ENCODE results near the gene POPDC2.

DNA sequence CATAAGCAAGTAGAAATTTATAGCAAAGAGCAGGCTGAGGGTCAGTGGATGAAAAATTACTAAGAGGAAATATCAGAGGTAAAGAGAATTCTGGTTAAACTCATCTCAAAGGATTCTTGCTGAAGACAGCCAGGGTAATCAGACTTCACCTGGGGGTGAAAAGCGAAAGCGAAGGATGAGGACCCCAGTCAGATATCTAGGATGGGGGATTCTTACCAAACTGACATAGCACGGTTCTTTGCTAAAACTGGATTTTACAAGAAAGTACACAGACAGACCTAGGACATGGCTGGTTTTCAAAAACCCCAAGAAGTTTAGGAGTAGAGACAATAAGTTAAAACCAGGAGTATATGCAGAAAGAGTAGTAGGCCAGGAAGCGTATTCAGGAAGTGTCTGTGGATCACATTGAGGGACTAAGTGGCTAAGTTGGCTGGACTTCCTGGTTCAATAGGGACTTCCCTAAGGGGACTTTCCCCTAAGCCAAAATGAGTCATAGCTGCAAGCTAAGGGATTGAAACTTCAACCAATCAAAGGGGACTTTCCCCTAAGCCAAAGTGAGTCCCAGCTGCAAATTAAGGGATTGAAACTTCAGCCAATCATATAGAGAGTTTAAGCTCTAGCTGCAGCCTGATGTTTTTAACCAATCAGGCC lies 40.0 kb upstream of the POPDC2 start:
- TF ChIP-seq, protein P1, sequence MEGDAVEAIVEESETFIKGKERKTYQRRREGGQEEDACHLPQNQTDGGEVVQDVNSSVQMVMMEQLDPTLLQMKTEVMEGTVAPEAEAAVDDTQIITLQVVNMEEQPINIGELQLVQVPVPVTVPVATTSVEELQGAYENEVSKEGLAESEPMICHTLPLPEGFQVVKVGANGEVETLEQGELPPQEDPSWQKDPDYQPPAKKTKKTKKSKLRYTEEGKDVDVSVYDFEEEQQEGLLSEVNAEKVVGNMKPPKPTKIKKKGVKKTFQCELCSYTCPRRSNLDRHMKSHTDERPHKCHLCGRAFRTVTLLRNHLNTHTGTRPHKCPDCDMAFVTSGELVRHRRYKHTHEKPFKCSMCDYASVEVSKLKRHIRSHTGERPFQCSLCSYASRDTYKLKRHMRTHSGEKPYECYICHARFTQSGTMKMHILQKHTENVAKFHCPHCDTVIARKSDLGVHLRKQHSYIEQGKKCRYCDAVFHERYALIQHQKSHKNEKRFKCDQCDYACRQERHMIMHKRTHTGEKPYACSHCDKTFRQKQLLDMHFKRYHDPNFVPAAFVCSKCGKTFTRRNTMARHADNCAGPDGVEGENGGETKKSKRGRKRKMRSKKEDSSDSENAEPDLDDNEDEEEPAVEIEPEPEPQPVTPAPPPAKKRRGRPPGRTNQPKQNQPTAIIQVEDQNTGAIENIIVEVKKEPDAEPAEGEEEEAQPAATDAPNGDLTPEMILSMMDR (IDR thresholded peaks at IDR 0.05; ENCODE audit: borderline replicate concordance, extremely low read depth, low read length, poor library complexity, severe bottlenecking) = no peak
- TF ChIP-seq EZH2 (IDR thresholded peaks at IDR 0.05; ENCODE audit: borderline replicate concordance, low read depth, low read length, severe bottlenecking) = no peak
